HG03460 (cell line): ENCODE data around the gene SHANK1.

Experiments used
- ATAC-seq: cut with Tn5 transposase; IDR thresholded peaks from one replicate; pipeline ENCODE4 v1.9.1; 2021; ENCODE audit not compliant: unreplicated experiment

Gene SHANK1

GRCh38 chr19:50712833-50713232, 6.8 kb downstream of the SHANK1 start:
- no peak for ATAC-seq

- no peak for ATAC-seq
Observed at GRCh38 chr19:50711805-50712204, 7.8 kb downstream of the SHANK1 start.

GRCh38 chr19:50711196-50711595, 8.4 kb downstream of the SHANK1 start:
- no peak for ATAC-seq

- no peak for ATAC-seq
Observed at GRCh38 chr19:50710612-50711011, 9.0 kb downstream of the SHANK1 start.

GRCh38 chr19:50710094-50710493, 9.5 kb downstream of the SHANK1 start:
- ATAC-seq, result no peak

- ATAC-seq, result no peak
Observed at GRCh38 chr19:50708179-50708879, 11.3 kb downstream of the SHANK1 start.

- no peak for ATAC-seq
Observed at GRCh38 chr19:50706387-50706786, 13.2 kb downstream of the SHANK1 start.

- no peak for ATAC-seq
Observed at GRCh38 chr19:50705422-50706019, 14.1 kb downstream of the SHANK1 start.

GRCh38 chr19:50703915-50704796, 15.4 kb downstream of the SHANK1 start:
- ATAC-seq, result no peak

GRCh38 chr19:50702871-50703829, 16.5 kb downstream of the SHANK1 start:
- ATAC-seq, result no peak

GRCh38 chr19:50702158-50702870, 17.3 kb downstream of the SHANK1 start:
- no peak for ATAC-seq

GRCh38 chr19:50701367-50701985, 18.1 kb downstream of the SHANK1 start:
- ATAC-seq, result no peak

- ATAC-seq, result no peak
Observed at GRCh38 chr19:50697414-50698124, 22.0 kb downstream of the SHANK1 start.

- no peak for ATAC-seq
Observed at GRCh38 chr19:50696094-50696483, 23.5 kb downstream of the SHANK1 start.

- ATAC-seq, result no peak
Observed at GRCh38 chr19:50695251-50696093, 24.1 kb downstream of the SHANK1 start.

GRCh38 chr19:50694815-50695145, 24.8 kb downstream of the SHANK1 start:
- ATAC-seq, result no peak

GRCh38 chr19:50693064-50693975, 26.3 kb downstream of the SHANK1 start:
- ATAC-seq, result no peak
